ENCODE results near the gene DYNC2H1. TPM values are rescaled to one million over a fixed set of nuclear protein-coding genes. Genes with fewer than 3 reads are reported as not detected.

Gene DYNC2H1
- total RNA-seq, 2 experiments from 2014 or later = 4.3 to 4.9 TPM

- Mint-ChIP-seq H3K27ac (no peak overlapping the region), H3K36me3 (no peaks in the 10 kb centered on the region), H3K4me1 (no peaks in the 10 kb centered on the region), H3K9me3 (ENCODE audit: low read depth) (no peaks in the 10 kb centered on the region), H3K27me3 (no peaks in the 10 kb centered on the region), H3K4me3 (no peak overlapping the region)
- CTCF ChIA-PET = no interaction called here
- ATAC-seq = no peak
- no peak for DNase-seq
Measured at GRCh38 chr11:103433386-103434072, 324.3 kb downstream of the DYNC2H1 start.

DNA sequence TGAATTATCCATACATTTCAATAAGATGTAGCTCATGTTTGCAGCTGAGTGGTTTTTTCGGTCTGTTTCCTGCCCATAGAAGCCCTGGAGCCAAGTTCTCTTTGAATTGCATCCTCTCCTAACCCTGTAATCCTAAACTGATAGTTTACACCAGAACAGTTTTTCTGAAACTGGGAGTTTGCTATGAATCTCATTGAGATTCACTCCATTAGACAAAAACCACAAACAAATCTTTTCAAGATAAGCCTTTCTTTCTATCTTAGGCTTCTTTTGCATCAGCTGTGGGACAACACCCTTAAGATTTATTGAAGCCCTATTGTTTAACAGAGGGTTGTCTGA, 324.8 kb downstream of the DYNC2H1 start:
- H3K27me3 Mint-ChIP-seq = no peaks in the 10 kb centered on the region
- DNase-seq (no peak), ATAC-seq (no peak)
- H3K36me3 Mint-ChIP-seq = no peaks in the 10 kb centered on the region
- no peak overlapping the region for H3K27ac Mint-ChIP-seq
- no peaks in the 10 kb centered on the region for H3K4me1 Mint-ChIP-seq
- no peak overlapping the region for H3K4me3 Mint-ChIP-seq
- CTCF ChIA-PET = no interaction called here
- H3K9me3 Mint-ChIP-seq (ENCODE audit: low read depth) = no peaks in the 10 kb centered on the region

DNA sequence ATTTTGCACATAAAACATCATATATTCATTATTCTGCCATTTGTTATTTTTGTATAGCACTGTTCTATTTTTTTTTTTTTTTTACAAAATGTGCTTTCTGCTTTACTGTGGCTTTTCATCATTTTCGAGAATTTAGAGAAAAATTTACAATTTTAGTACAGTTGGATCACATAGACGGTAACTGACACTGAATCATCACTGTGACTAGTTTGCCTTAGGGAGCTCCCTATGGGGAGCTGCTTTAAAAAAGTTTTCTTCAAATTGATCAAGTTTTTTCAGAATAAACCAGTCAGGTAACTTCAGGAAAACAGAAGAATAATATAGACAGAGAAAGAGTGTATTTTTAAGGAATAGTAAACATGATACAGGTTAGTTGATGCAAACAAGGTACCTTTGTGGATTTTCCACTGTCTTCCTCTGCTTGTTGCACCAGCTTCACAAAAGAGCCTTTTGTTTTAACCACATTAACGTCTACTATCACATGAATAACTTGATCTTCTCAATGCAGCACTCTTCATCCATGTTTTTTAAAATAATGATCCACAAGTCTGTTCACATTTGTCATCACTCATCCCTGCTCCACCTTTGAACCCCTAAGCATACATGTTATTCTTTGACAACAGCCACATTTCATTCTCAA, 327.0 kb downstream of the DYNC2H1 start:
- CTCF ChIA-PET = no interaction called here

DNA sequence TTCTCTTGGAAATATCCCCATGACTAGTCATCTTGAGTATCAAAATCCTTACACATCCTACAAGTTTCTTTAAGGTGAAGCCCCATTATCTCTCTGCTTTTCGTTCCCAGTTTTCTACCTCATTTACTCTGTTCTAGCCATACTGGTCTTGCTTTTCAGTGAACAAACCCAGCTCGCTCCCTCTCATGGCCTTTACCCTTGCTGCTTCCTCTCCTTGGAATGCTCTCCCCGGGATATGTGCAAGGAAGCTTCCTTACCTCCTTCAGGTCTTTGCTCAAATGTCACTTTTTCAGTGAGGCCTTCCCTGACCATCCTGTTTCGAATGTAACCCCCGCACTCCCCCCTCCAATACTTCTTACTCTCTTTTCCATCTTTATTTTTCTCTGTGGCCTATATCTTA, 331.8 kb downstream of the DYNC2H1 start:
- H3K36me3 Mint-ChIP-seq = no peaks in the 10 kb centered on the region
- CTCF ChIA-PET = no interaction called here
- no peaks in the 10 kb centered on the region for H3K27me3 Mint-ChIP-seq
- H3K4me1 Mint-ChIP-seq = no peaks in the 10 kb centered on the region
- no peak for DNase-seq
- ATAC-seq = no peak
- no peak overlapping the region for H3K4me3 Mint-ChIP-seq
- no peaks in the 10 kb centered on the region for H3K9me3 Mint-ChIP-seq (ENCODE audit: low read depth)
- H3K27ac Mint-ChIP-seq = no peak overlapping the region

More for the DNA sequence above, 327.0 kb downstream of the DYNC2H1 start:
- no peaks in the 10 kb centered on the region for H3K4me1 Mint-ChIP-seq
- H3K9me3 Mint-ChIP-seq (ENCODE audit: low read depth) = no peaks in the 10 kb centered on the region
- no peak for ATAC-seq
- H3K27me3 Mint-ChIP-seq = no peaks in the 10 kb centered on the region
- no peaks in the 10 kb centered on the region for H3K36me3 Mint-ChIP-seq
- DNase-seq = no peak
- no peak overlapping the region for H3K27ac Mint-ChIP-seq
- no peak overlapping the region for H3K4me3 Mint-ChIP-seq

DNA sequence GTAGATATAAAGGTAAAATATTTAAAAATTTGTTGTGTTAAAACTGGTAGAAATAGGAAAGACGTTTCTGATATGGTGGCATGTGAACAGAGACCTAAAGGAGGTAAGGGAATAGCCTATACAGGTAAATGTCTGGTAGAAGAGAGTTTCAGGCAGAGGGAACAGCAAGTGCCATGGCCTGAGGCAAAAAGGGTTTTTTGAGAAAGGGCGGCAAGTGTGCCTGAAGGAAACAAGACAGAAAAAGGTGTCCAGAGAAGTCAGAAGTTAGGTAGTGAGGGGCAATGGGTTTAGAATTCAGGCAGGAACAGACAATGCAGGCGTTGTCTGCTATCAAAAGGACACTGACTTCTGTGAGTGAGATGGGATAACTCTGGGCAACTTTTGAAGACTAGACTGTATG, 339.7 kb downstream of the DYNC2H1 start:
- no peaks in the 10 kb centered on the region for H3K9me3 Mint-ChIP-seq (ENCODE audit: low read depth)
- DNase-seq = no peak
- H3K27ac Mint-ChIP-seq = no peak overlapping the region

GRCh38 chr11:103450241-103450640, 341.0 kb downstream of the DYNC2H1 start:
- H3K9me3 Mint-ChIP-seq (ENCODE audit: low read depth) = no peaks in the 10 kb centered on the region
- no peak for ATAC-seq
- no peak for DNase-seq
- H3K27ac Mint-ChIP-seq = no peak overlapping the region
- no peaks in the 10 kb centered on the region for H3K4me1 Mint-ChIP-seq
- no peaks in the 10 kb centered on the region for H3K36me3 Mint-ChIP-seq
- CTCF ChIA-PET = no interaction called here
- H3K4me3 Mint-ChIP-seq = no peak overlapping the region
- H3K27me3 Mint-ChIP-seq = no peaks in the 10 kb centered on the region

More for the DNA sequence above, 339.7 kb downstream of the DYNC2H1 start:
- H3K27me3 Mint-ChIP-seq = no peaks in the 10 kb centered on the region
- H3K4me3 Mint-ChIP-seq = no peak overlapping the region
- no peaks in the 10 kb centered on the region for H3K4me1 Mint-ChIP-seq
- CTCF ChIA-PET = no interaction called here
- ATAC-seq = no peak
- no peaks in the 10 kb centered on the region for H3K36me3 Mint-ChIP-seq

GRCh38 chr11:103453126-103453525, 343.9 kb downstream of the DYNC2H1 start:
- Mint-ChIP-seq H3K27me3 (no peaks in the 10 kb centered on the region), H3K27ac (no peak overlapping the region), H3K4me1 (no peaks in the 10 kb centered on the region), H3K9me3 (ENCODE audit: low read depth) (no peaks in the 10 kb centered on the region), H3K4me3 (no peak overlapping the region), H3K36me3 (no peaks in the 10 kb centered on the region)
- ATAC-seq (no peak), DNase-seq (no peak)
- CTCF ChIA-PET = no interaction called here

- DNase-seq (no peak), ATAC-seq (no peak)
- Mint-ChIP-seq H3K9me3 (ENCODE audit: low read depth) (no peaks in the 10 kb centered on the region), H3K36me3 (no peaks in the 10 kb centered on the region), H3K4me1 (no peaks in the 10 kb centered on the region), H3K27ac (no peak overlapping the region), H3K27me3 (no peaks in the 10 kb centered on the region), H3K4me3 (no peak overlapping the region)
- CTCF ChIA-PET = no interaction called here
Measured at GRCh38 chr11:103453915-103454709, 344.9 kb downstream of the DYNC2H1 start.

- no peak overlapping the region for H3K4me3 Mint-ChIP-seq
- H3K36me3 Mint-ChIP-seq = no peaks in the 10 kb centered on the region
- DNase-seq (no peak), ATAC-seq (no peak)
- H3K27ac Mint-ChIP-seq = no peak overlapping the region
- no peaks in the 10 kb centered on the region for H3K9me3 Mint-ChIP-seq (ENCODE audit: low read depth)
- H3K4me1 Mint-ChIP-seq = no peaks in the 10 kb centered on the region
- H3K27me3 Mint-ChIP-seq = no peaks in the 10 kb centered on the region
- CTCF ChIA-PET = no interaction called here
Measured at GRCh38 chr11:103464420-103464819, 355.2 kb downstream of the DYNC2H1 start.

DNA sequence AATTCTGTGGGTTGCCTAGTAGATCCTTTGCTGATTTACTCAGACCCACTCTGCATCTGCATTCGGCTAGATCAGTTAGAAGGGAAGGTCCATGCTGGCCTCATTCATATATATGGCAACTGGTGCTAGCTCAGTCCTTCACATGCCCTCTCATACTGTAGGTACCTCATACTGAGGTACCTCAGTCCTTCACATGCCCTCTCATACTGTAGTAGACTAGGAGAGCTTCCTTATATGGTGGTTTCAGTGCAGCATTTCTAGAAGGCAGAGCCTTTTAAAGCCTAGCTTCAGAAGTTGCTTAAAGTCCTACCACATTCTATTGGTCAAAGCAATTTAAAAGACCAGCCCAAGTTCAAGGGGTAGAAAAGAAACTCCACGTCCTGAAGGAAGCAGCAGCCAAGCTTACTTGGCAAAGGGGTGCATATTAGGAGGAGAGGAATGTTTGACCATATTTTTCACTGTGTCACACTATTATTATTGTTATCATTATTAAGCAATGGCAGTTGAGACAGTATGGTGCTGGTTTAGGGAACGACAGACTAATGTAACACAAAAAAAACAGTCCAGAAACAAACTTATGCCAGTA, 356.4 kb downstream of the DYNC2H1 start:
- no peak overlapping the region for H3K27ac Mint-ChIP-seq
- no peaks in the 10 kb centered on the region for H3K9me3 Mint-ChIP-seq (ENCODE audit: low read depth)
- no peaks in the 10 kb centered on the region for H3K27me3 Mint-ChIP-seq
- no peaks in the 10 kb centered on the region for H3K36me3 Mint-ChIP-seq
- CTCF ChIA-PET = no interaction called here
- DNase-seq = no peak
- no peak overlapping the region for H3K4me3 Mint-ChIP-seq
- H3K4me1 Mint-ChIP-seq = no peaks in the 10 kb centered on the region
- ATAC-seq = no peak

DNA sequence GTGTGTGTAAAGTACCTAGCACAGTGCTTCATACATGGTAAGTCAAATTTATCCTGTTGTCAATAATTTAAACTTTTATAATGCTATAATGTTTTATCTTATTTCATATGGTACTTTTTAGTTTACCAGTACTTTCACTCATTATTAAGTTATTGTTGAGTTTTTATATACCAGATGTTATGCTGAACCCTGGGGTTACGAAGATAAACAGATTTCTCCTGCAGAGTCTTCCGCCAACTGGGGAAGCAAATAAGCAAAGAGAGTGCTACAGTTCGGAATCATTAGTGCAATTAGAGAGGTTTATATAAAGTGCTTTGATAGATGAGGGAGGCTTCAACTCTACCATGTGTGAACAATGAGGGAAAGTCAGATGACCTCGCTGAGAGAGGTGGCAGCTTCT, 362.3 kb downstream of the DYNC2H1 start:
- no peaks in the 10 kb centered on the region for H3K27me3 Mint-ChIP-seq
- DNase-seq (no peak), ATAC-seq (no peak)
- no peaks in the 10 kb centered on the region for H3K36me3 Mint-ChIP-seq
- CTCF ChIA-PET = no interaction called here
- no peaks in the 10 kb centered on the region for H3K9me3 Mint-ChIP-seq (ENCODE audit: low read depth)
- H3K27ac Mint-ChIP-seq = no peak overlapping the region
- H3K4me3 Mint-ChIP-seq = no peak overlapping the region
- peaks cover 2% of the 10 kb centered on the region for H3K4me1 Mint-ChIP-seq

- H3K27me3 Mint-ChIP-seq = peaks cover 4% of the 10 kb centered on the region
- H3K27ac Mint-ChIP-seq = no peak overlapping the region
- CTCF ChIA-PET = interaction anchor here (1.4 kb wide), 1 partner anchor 368 kb away, joined by 5 read pairs; the partner anchor contains the start of gene DYNC2H1
- ATAC-seq = peak; percentile 61
- DNase-seq = no peak
- H3K4me3 Mint-ChIP-seq = no peak overlapping the region
- H3K4me1 Mint-ChIP-seq = peaks cover 6% of the 10 kb centered on the region
- no peaks in the 10 kb centered on the region for H3K36me3 Mint-ChIP-seq
- no peaks in the 10 kb centered on the region for H3K9me3 Mint-ChIP-seq (ENCODE audit: low read depth)
Measured at GRCh38 chr11:103476874-103477273, 367.6 kb downstream of the DYNC2H1 start.

GRCh38 chr11:103480421-103480820, 371.2 kb downstream of the DYNC2H1 start:
- ATAC-seq = no peak
- no peaks in the 10 kb centered on the region for H3K36me3 Mint-ChIP-seq
- CTCF ChIA-PET = no interaction called here
- no peak for DNase-seq
- peaks cover 6% of the 10 kb centered on the region for H3K4me1 Mint-ChIP-seq
- H3K27ac Mint-ChIP-seq = no peak overlapping the region
- no peak overlapping the region for H3K4me3 Mint-ChIP-seq
- no peaks in the 10 kb centered on the region for H3K9me3 Mint-ChIP-seq (ENCODE audit: low read depth)
- peaks cover 11% of the 10 kb centered on the region for H3K27me3 Mint-ChIP-seq

- no peak overlapping the region for H3K4me3 Mint-ChIP-seq
- CTCF ChIA-PET = no interaction called here
- ATAC-seq (no peak), DNase-seq (no peak)
- H3K36me3 Mint-ChIP-seq = peaks cover 8% of the 10 kb centered on the region
- H3K27me3 Mint-ChIP-seq = peaks cover 11% of the 10 kb centered on the region
- peaks cover 3% of the 10 kb centered on the region for H3K9me3 Mint-ChIP-seq (ENCODE audit: low read depth)
- H3K27ac Mint-ChIP-seq = no peak overlapping the region
- H3K4me1 Mint-ChIP-seq = peaks cover 11% of the 10 kb centered on the region
Measured at GRCh38 chr11:103483996-103484395, 374.8 kb downstream of the DYNC2H1 start.
